OCI-LY3 (cell line): Measurements from ENCODE around the gene WDR45.

ENCODE experiments used
- H2AFZ ChIP-seq: fragments of 200-600, 300-600 bp; shearing (Covaris generic); 2 replicates; pipeline ENCODE4 v1.6.0; 2014; ENCODE audit warnings: antibody characterized with exemption, low read depth, low read length
- H3K27ac ChIP-seq: fragments of 200-600, 300-600 bp; sonication (generic); 2 replicates; pipeline ENCODE4 v1.5.1; 2014; ENCODE audit warnings: mild to moderate bottlenecking, low read length, moderate library complexity, mixed read lengths
- H3K27me3 ChIP-seq: fragments of 200-600, 300-600 bp; sonication (generic); 2 replicates; pipeline ENCODE4 v1.6.1; 2014; ENCODE audit warnings: low read depth, low read length, mixed read lengths
- H3K36me3 ChIP-seq: fragments of 200-600, 300-600 bp; sonication (generic); replicated peaks from 2 replicates; pipeline ENCODE3; 2014; ENCODE audit warnings: low read depth, low read length, mixed read lengths
- H3K4me1 ChIP-seq: fragments of 300-600, 200-600 bp; sonication (generic); 2 replicates; pipeline ENCODE4 v1.6.1; 2014; ENCODE audit warnings: low read length, mixed read lengths
- H3K4me2 ChIP-seq: fragments of 200-600, 300-600 bp; sonication (generic); 2 replicates; pipeline ENCODE4 v1.6.1; 2014; ENCODE audit warnings: low read length, mixed read lengths
- H3K4me3 ChIP-seq: fragments of 300-600, 200-600 bp; sonication (generic); 2 replicates; pipeline ENCODE4 v1.5.1; 2014; ENCODE audit warnings: antibody characterized with exemption, mild to moderate bottlenecking, low read length, moderate library complexity
- H3K79me2 ChIP-seq: fragments of 300-600, 200-600 bp; shearing (Covaris generic); 2 replicates; pipeline ENCODE4 v1.6.1; 2014; ENCODE audit warnings: mild to moderate bottlenecking, low read length, mixed read lengths
- H3K9ac ChIP-seq: fragments of 300-600, 200-600 bp; shearing (Covaris generic); 2 replicates; pipeline ENCODE4 v1.6.0; 2014; ENCODE audit warnings: mild to moderate bottlenecking, low read length, moderate library complexity
- H3K9me3 ChIP-seq: fragments of 200-600, 300-600 bp; shearing (Covaris generic); 2 replicates; pipeline ENCODE4 v1.6.1; 2014; ENCODE audit warnings: low read length, mixed read lengths; ENCODE audit not compliant: insufficient read depth
- H4K20me1 ChIP-seq: fragments of 200-600, 300-600 bp; sonication (generic); 2 replicates; pipeline ENCODE4 v1.6.1; 2016; ENCODE audit warnings: low read length, mixed read lengths; ENCODE audit not compliant: insufficient read depth
- EZH2phosphoT487 ChIP-seq: fragments of 200-600 bp; shearing (Covaris generic); IDR thresholded peaks from 2 replicates; pipeline ENCODE4 v1.6.1; 2018; ENCODE audit warnings: antibody characterized with exemption, mixed run types, low read depth
- TF ChIP-seq, protein P1 (sequence below): fragments of 200-600, 300-600 bp; sonication (generic); IDR thresholded peaks from 2 replicates; pipeline ENCODE4 v1.5.1; 2014; ENCODE audit warnings: antibody characterized with exemption, low read length, low read depth

The WDR45 gene

DNA sequence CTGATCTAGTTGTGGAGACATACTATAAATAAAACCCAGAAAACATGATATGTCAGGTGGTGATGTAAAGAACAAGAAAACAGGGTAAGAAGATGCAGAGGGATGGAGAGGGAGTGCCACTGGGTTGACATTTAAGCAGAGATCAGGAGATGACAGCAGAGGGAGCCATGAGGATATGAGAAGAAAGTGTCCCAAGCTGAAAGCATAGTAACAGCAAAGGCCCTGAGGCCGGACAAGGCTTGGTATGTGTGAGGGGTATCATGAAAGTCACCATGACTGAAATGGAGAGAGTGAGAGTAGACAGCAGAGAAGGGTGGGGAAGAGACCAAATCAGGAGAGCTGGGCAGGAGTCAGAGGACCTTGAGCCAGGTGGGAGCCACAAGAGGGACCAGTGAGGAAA, 40.4 kb upstream of the WDR45 start:
- no peak overlapping the region for H3K9ac ChIP-seq
- H3K4me2 ChIP-seq: no peak overlapping the region
- H2AFZ ChIP-seq: no peak overlapping the region
- no peak overlapping the region for H3K4me3 ChIP-seq
- no peaks in the 10 kb centered on the region for H4K20me1 ChIP-seq
- no peak for TF ChIP-seq EZH2phosphoT487
- TF ChIP-seq, protein P1, sequence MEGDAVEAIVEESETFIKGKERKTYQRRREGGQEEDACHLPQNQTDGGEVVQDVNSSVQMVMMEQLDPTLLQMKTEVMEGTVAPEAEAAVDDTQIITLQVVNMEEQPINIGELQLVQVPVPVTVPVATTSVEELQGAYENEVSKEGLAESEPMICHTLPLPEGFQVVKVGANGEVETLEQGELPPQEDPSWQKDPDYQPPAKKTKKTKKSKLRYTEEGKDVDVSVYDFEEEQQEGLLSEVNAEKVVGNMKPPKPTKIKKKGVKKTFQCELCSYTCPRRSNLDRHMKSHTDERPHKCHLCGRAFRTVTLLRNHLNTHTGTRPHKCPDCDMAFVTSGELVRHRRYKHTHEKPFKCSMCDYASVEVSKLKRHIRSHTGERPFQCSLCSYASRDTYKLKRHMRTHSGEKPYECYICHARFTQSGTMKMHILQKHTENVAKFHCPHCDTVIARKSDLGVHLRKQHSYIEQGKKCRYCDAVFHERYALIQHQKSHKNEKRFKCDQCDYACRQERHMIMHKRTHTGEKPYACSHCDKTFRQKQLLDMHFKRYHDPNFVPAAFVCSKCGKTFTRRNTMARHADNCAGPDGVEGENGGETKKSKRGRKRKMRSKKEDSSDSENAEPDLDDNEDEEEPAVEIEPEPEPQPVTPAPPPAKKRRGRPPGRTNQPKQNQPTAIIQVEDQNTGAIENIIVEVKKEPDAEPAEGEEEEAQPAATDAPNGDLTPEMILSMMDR: peak; percentile 23
- H3K27ac ChIP-seq: no peak overlapping the region
- no peaks in the 10 kb centered on the region for H3K36me3 ChIP-seq
- peaks cover 9% of the 10 kb centered on the region for H3K4me1 ChIP-seq
- peaks cover 14% of the 10 kb centered on the region for H3K79me2 ChIP-seq
- no peaks in the 10 kb centered on the region for H3K27me3 ChIP-seq
- no peaks in the 10 kb centered on the region for H3K9me3 ChIP-seq

DNA sequence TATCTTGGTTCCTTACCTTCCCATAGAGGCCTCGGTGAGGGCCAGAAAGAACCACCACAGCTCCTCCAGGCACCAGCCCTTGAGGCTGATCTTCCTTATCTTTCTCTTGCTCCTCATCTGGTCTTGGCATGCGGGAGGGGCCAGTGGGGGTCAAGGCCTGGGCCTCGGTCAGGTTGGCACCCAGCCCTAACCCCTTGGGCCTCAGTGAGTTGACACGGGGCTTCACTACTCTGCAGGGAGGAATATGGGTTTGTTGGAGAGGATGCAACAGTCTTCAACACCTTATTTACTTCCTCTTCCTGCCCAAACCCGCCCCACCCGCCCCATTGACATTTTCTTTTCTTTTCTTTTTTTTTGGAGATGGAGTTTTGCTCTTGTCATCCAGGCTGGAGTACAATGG, 37.9 kb upstream of the WDR45 start:
- TF ChIP-seq, protein P1: no peak
- TF ChIP-seq EZH2phosphoT487: no peak
- H4K20me1 ChIP-seq: no peaks in the 10 kb centered on the region
- H3K27me3 ChIP-seq: no peaks in the 10 kb centered on the region
- peaks cover 4% of the 10 kb centered on the region for H3K79me2 ChIP-seq
- no peak overlapping the region for H3K4me3 ChIP-seq
- no peak overlapping the region for H3K27ac ChIP-seq
- no peak overlapping the region for H3K4me2 ChIP-seq
- peaks cover 2% of the 10 kb centered on the region for H3K4me1 ChIP-seq
- H2AFZ ChIP-seq: no peak overlapping the region
- no peak overlapping the region for H3K9ac ChIP-seq
- H3K9me3 ChIP-seq: no peaks in the 10 kb centered on the region
- H3K36me3 ChIP-seq: no peaks in the 10 kb centered on the region

DNA sequence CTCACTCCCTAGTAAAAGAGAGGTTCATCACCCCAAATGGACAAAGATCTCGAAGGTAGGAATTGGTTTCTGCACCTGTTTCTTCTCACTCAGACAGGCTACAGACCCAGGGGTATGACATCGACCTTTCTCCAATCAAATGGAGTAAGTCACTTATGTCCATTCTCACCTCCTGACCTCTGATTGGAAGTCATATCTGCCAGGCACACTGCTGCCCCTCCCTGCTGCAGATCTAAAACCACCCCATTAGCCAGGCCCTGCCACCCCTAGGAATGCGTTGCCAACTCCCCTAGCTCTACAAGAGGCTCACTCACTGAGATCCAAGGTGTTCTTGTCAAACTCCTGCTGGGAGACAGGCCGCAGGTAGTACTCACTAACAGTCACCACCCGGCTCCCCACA, 37.0 kb upstream of the WDR45 start:
- H3K36me3 ChIP-seq: no peaks in the 10 kb centered on the region
- H3K4me3 ChIP-seq: no peak overlapping the region
- TF ChIP-seq, protein P1: no peak
- no peak for TF ChIP-seq EZH2phosphoT487
- no peak overlapping the region for H2AFZ ChIP-seq
- no peak overlapping the region for H3K9ac ChIP-seq
- H3K9me3 ChIP-seq: no peaks in the 10 kb centered on the region
- no peak overlapping the region for H3K27ac ChIP-seq
- no peaks in the 10 kb centered on the region for H3K27me3 ChIP-seq
- no peaks in the 10 kb centered on the region for H3K4me1 ChIP-seq
- H3K79me2 ChIP-seq: no peaks in the 10 kb centered on the region
- no peak overlapping the region for H3K4me2 ChIP-seq
- H4K20me1 ChIP-seq: no peaks in the 10 kb centered on the region

DNA sequence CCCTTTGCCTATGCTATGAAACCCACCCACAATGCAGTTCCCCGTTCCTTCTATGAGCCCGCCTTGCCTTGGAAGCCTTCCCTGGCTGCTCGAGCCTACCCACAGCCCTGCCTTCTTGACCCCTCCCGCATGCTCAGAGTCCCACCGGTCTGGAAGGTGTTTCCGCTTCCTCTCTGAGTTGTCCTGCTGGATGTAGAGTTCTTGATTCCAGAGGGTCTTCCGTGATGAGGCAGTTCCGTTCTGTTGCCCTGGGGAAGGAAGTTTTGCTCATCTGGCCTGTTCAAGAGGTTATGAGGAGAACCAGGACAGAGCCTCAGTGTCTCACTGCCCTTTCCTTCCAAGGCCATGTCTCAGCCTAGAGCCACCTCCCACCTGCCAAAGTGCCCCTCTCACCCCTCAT, 36.4 kb upstream of the WDR45 start:
- TF ChIP-seq EZH2phosphoT487: no peak
- TF ChIP-seq, protein P1: no peak
- Histone ChIP-seq H3K27me3 (no peaks in the 10 kb centered on the region), H2AFZ (no peak overlapping the region), H3K79me2 (no peaks in the 10 kb centered on the region), H3K9ac (no peak overlapping the region), H4K20me1 (no peaks in the 10 kb centered on the region), H3K4me3 (no peak overlapping the region), H3K4me1 (no peaks in the 10 kb centered on the region), H3K9me3 (no peaks in the 10 kb centered on the region), H3K4me2 (no peak overlapping the region), H3K36me3 (no peaks in the 10 kb centered on the region), H3K27ac (no peak overlapping the region)
